MV-4-11 (cell line): ENCODE results near the gene PDZRN4.

Experiments
- DNase-seq: peaks from one replicate; lab custom pipeline; 2025; lab: John Stamatoyannopoulos, UW

PDZRN4 gene

DNA sequence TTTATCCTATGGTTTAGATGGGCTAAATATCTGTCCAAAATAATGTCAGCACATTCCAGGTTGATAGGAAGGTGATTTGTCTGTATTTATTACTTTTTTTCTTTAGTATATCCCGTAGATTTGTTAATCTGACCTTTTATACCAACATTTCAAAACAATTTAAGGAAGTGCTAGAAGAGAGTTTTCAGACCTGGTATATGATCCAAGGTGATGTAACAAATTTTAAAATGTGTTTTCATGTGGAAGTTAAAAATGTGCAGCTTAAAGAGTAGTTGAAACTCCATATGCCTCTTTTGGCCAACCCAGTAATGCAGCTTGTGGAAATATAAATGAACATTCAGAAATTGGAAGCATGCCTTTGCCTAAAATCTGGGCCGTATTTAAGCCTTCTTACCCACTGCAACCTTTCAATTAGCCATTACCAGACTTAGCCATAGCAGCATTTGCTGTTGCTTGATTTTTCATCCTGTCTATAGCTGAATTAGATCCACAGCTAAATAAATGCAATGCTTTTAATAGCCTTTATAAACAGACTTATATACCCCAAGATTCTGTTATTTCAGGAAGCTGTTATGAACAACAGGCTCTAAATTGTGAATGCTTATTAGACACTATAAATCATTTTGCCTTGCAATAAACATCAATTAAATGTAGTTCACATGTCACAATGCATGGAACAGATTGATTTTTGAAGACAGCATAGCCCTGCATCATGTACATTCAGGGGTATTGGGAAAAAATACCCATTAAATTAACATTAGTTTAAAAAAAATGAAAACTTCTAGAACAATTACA is 271.2 kb downstream of the PDZRN4 start:
- no peak for DNase-seq

GRCh38 chr12:41459906-41460214 is 271.7 kb downstream of the PDZRN4 start:
- no peak for DNase-seq

DNA sequence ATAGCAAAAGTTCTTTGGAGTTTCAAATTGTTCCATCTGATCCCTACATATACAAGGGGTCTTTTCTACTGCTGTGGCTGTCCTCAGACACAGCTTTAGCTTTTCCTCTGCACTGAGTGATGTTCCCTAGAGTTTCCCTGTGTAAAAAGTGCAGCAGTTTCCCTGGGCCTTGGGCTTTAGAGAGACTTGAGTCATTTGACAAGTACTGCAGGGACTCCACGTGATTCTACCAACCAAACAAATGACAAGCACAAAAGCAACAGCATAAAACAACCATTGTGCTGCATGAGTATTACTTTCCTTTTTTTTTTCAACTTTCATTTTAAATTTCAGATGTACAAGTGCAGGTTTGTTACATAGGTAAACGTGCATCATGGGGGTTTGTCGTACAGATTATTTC is 272.8 kb downstream of the PDZRN4 start:
- no peak for DNase-seq

GRCh38 chr12:41462312-41462711 is 274.2 kb downstream of the PDZRN4 start:
- no peak for DNase-seq

DNA sequence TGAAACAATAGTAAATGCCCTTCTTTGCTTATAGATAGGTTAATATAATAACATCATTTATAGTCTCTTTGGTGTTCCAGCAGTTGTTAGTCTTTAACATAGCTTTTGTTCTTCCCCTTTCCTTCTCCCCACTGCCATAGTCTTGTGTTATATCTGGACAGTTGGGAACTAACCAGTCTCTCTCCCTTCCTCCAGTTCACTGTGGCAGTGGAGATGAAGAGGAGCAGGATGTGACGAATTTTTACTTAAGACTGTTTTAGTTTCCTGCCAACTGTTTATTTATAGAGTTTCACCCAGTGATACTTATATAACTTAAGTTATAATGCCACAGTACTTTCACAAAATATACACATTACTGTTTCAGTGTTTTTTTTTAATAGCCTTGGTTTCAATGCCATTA is 277.4 kb downstream of the PDZRN4 start:
- no peak for DNase-seq

DNA sequence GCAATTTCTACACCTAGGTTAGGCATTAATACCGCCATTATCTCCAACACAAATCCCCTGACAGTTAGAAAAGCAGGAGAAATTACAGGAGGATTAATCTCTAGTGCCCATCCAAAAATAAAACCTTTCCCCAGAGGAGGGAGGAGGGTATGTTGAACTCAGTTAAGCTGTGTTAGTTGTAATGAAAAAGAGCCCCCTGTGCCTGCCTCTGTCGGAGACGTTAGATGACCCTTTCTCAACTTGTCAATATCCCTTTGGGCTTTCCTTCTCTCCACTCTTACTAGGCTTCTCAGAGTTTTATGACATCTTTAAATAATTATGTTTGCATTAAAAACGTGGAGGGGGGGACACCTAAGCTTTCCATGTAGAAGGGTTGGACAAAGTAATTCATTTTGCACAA is 278.2 kb downstream of the PDZRN4 start:
- no peak for DNase-seq

GRCh38 chr12:41466802-41467201 is 278.7 kb downstream of the PDZRN4 start:
- DNase-seq: no peak

GRCh38 chr12:41467591-41468325 is 279.6 kb downstream of the PDZRN4 start:
- DNase-seq: no peak

GRCh38 chr12:41468341-41468740 is 280.2 kb downstream of the PDZRN4 start:
- DNase-seq: no peak

GRCh38 chr12:41468756-41469155 is 280.6 kb downstream of the PDZRN4 start:
- no peak for DNase-seq

DNA sequence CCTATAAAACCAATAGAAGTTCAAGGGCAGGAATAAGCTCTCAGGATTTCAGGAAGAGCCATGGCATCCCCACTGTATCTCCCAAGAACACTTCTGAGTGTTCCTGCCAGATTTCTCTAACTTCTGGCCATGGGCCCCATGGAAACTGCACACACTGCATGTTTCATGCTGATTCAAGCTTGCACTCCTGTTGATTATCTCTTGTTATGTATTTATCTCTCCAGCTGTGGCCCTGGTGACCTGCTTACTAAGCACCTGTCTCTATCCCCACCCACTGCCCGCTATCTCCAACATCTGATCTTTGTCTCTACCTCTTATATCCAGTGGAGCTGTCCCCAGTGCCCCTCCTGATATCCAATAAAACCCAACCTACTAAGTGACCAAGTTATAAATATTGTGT is 285.3 kb downstream of the PDZRN4 start:
- no peak for DNase-seq

DNA sequence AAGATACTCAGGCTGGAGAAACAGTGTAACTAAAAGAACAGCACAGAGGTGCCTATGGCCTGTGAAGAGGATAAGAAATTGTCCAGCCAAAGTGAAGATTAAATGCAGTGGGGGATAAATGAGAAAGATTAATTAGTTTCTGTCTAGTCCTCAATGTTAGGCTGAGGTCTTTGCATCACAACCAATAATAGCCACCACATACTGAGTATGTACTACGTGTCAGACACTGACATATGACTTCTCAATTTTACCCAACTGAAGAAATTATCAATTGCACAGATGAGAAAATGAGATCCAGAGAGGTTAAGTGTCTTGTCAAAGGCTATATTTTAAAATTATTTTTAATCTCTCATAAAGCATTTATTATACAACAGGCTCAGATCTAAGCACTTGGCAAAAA is 285.9 kb downstream of the PDZRN4 start:
- DNase-seq: no peak

DNA sequence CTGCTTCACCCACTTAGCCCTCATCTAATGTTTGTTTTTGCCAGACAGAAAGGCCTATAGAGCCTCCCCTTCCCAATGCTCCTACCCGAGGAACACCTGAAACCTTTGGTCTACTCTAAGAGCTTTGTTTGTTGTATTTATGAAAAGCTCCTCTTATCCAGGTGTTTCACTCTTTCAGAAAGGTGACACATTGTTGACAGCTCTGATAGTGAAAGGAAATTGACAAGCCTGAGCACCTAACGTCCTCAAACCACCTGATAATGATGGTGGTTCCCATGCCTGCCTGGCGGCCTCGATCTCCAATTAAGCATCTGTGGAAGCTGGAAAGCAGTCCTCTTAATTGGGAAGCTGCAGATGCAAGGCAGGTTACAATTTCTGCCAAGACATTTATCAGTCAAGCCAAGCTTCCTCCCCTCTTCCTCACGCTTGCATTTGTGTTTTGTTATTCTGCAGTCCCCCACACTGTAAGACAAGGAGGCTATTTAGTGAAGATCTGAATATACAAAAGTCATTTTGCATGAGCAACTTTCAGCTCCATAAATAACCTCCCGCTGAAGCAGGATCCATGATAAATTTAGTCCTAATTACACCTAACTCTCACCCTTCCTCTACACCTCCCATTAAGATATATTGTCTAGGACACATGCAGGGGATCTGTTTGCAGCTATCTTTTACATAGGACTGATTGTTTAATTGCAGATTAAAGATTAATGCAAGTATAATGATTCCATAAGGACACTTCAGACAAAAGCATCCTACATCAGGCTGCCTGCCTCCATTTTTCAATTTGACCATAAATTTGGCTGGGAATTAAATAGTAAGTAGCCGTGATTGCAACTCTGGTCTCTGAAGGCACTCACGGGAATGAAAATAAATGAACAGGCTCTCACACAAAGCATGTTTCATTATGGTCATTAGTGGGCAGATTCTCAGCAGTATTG is 288.6 kb downstream of the PDZRN4 start:
- DNase-seq: no peak

DNA sequence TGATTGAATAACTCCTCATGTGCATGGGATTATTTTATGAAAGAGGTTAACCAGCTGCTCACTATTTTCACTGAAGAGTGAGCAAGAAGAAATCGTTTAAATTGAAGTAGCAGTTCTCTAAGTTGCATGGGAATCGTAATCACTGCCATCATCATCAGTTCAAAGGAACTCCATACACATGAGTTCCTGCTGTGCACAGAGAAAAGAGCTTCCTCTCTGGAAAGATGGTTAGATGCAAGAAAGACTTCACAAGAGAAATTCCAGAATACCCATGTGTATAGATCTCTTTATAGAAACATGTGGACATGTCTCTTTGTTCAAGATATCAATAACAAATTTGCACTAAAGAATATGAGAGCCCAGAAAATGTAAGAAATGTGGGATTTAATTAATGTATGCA is 291.3 kb downstream of the PDZRN4 start:
- no peak for DNase-seq

DNA sequence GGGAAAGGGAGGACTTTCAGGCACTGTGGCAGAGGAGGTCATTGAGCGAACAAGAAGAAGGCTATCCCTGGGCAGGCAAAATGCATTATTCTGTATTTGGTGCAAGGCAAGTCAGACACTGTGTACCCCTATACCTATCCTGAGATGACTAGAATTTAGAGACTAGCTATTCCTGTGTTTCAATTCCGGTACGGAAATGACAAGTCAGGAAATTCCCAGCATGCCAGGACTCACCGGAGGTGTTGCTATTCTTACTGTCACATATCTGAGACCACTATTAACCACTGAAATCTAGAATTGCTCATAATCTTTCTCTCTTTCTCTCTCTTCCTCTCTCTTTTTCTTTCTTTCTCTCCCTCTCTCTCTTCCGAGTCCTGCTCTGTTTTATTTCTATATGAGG is 297.1 kb downstream of the PDZRN4 start:
- no peak for DNase-seq

- DNase-seq: no peak
These were observed 298.6 kb downstream of the PDZRN4 start for GRCh38 chr12:41486718-41487117.

DNA sequence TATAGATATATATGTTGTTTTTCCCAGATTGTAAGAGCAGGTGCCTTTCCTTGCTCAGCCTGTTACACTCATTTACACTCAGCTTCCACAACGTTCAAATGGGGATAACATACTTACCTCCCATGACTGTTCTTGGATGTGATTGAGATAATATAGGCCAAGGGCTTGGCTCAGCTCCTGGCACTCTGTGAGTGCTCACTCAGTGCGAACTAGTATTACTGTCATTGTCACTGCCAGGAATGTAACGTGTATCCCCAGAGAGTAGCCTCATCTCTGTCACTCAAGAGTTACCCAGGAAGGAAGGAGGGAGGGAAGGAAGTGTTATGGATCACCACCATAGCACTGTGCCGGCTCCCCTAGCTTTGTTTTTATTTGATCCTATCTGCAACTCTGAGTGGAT is 307.9 kb downstream of the PDZRN4 start:
- no peak for DNase-seq

DNA sequence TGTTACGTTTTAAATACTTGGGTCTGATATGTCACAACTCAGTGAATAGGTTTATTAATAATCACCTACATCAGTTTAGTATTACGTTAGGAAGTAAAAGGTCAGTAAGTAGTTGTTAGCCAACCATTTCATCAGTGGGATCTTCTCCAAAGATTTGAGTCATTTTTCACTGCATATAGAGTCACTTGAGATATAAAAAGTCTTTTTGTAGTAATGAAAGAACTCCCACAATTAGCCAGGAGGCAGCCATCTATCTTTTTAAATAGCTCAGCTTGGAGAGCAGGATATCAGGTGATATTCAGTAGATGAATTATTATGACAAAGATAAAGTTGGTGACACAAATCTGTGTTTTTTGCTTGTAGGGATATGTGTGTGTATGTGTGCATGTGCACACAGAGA is 309.3 kb downstream of the PDZRN4 start:
- DNase-seq: no peak

DNA sequence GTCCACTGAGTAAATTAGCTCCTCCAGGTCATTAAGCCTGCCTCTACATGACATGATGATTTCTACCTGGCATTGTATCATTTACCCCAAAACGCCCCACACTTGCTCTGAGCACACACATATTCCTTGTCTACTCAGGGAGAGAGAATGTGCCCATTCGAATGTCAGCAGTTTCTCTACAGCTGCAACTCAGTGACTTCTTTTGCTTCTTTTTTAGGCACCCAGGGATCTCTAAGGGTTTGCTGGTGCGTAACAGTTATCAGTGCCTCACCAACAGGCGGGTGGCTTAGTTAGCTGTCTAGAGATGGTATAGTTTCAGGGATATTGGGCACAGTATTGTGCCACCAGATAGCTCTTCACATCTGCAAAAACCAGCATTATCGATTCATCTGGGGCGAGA is 316.9 kb downstream of the PDZRN4 start:
- no peak for DNase-seq

GRCh38 chr12:41507286-41507685 is 319.2 kb downstream of the PDZRN4 start:
- DNase-seq: no peak

GRCh38 chr12:41509271-41510055 is 321.3 kb downstream of the PDZRN4 start:
- no peak for DNase-seq

GRCh38 chr12:41510470-41510869 is 322.4 kb downstream of the PDZRN4 start:
- DNase-seq: no peak
